Stomach (tissue), 9 donors: ENCODE results near the gene GIPC2. TPM values are rescaled to one million over a fixed set of nuclear protein-coding genes. Genes with fewer than 3 reads are reported as not detected.
"Not testable (repeated sequence)": the region's sequence is repeated elsewhere in the genome, so short reads cannot be mapped to it uniquely, and the experiment has no call there.

ENCODE experiments used
- DNase-seq, 2 donors: peaks; one replicate each; pipeline versions ENCODE4 v3.0.0 to v3.0.0-alpha.2; 2013 to 2019
- H3K27ac ChIP-seq, 5 donors: fragments of 200-600 bp in 4 of 5; sonication (generic) in 4 of 5; one replicate each; pipeline ENCODE4 v1.5.1; 2013 to 2019; ENCODE audit warnings: mild to moderate bottlenecking in 1 of 5, moderate library complexity in 1 of 5
- H3K27me3 ChIP-seq, 3 donors: fragments of 200-600 bp; sonication (generic); one replicate each; pipeline ENCODE4 v1.5.1; 2017 to 2019; ENCODE audit warnings: mixed run types in 1 of 3
- H3K36me3 ChIP-seq, 4 donors: fragments of 200-600 bp; sonication (generic); 1 replicate in 3 of 4; 2 replicates in 1 of 4; pipeline ENCODE4 v1.5.1; 2016 to 2019
- H3K4me1 ChIP-seq, 4 donors: fragments of 200-600 bp; sonication (generic); one replicate each; pipeline ENCODE4 v1.5.1; 2016 to 2019
- H3K4me3 ChIP-seq, 4 donors: fragments of 200-600 bp; sonication (generic) in 3 of 4; one replicate each; pipeline ENCODE4 v1.5.1; 2016 to 2019; ENCODE audit warnings: mild to moderate bottlenecking in 1 of 4
- H3K9me3 ChIP-seq, 4 donors: fragments of 200-600 bp; sonication (generic); one replicate each; pipeline ENCODE4 v1.5.1; 2016 to 2019
- EP300 ChIP-seq: sonication (generic); formaldehyde crosslinking; IDR thresholded peaks from one replicate; pipeline ENCODE4 v1.6.1; 2017; ENCODE audit warnings: antibody characterized with exemption
- POLR2A ChIP-seq, 4 donors: fragments of 450-650 bp; IDR thresholded peaks; one replicate each; pipeline ENCODE4 v1.6.1; 2016; ENCODE audit warnings: antibody characterized with exemption in 4 of 4, control low read depth in 2 of 4, mild to moderate bottlenecking in 1 of 4, moderate library complexity in 1 of 4
- POLR2AphosphoS5 ChIP-seq, 3 donors: sonication (generic); formaldehyde crosslinking; IDR thresholded peaks; one replicate each; pipeline ENCODE4 v1.6.1; 2016; ENCODE audit warnings: antibody characterized with exemption in 3 of 3
- WGBS, 5 donors: extraction: QIAGEN DNeasy Blood & Tissue Kit in 3 of 5; methylation state at CpG; one replicate each; pipeline versions ENCODE4 v1.1.5 to v1.1.7; 2013 to 2018; 5-methylcytosine and 5-hydroxymethylcytosine counted together
- intact Hi-C: fragments of 100-400 bp; cut with DNase I; formaldehyde crosslinking; loops from one replicate; pipeline ENCODE4 v1.15.1; 2023; ENCODE audit warnings: low total_unique reads
- polyA plus RNA-seq, 3 donors: library from polyadenylated mRNA; stranded (reverse); fragments of 200-250 nt; gene quantifications; one replicate each; pipeline ENCODE4 v1.2.3, GENCODE V29; 2013
- total RNA-seq, 5 donors: library from RNA; depleted of rRNA; stranded (reverse); fragments of >200 nt; gene quantifications; one replicate each; pipeline versions ENCODE4 v1.1.0 to v1.2.3, GENCODE V29; 2014 to 2016
- TF ChIP-seq, protein P1 (sequence below), 7 experiments: fragments of 450-650 bp in 4 of 7; fragments of 200-600 bp in 3 of 7; sonication (generic) in 3 of 7; IDR thresholded peaks; one replicate each; pipeline ENCODE4 v1.5.1; 2016 to 2019; ENCODE audit warnings: antibody characterized with exemption in 7 of 7, control low read depth in 2 of 7, mild to moderate bottlenecking in 1 of 7
- donor health status: healthy with polysubstance abuse.
- donor health status: Bipolar disorder and iron deficiency.
- donor health status: healthy.

GIPC2 gene
- total and polyA plus RNA-seq, 8 donors, result 2.3 to 23.8 (median 5.2) TPM

- H3K36me3 ChIP-seq, result no peaks in the 10 kb centered on the region
- intact Hi-C loops, result no loop called here
- H3K27me3 ChIP-seq, result no peaks in the 10 kb centered on the region
- TF ChIP-seq POLR2AphosphoS5 (IDR thresholded peaks at IDR 0.05), result no peak
- TF ChIP-seq POLR2A (IDR thresholded peaks at IDR 0.05), result no peak
- TF ChIP-seq, protein P1, sequence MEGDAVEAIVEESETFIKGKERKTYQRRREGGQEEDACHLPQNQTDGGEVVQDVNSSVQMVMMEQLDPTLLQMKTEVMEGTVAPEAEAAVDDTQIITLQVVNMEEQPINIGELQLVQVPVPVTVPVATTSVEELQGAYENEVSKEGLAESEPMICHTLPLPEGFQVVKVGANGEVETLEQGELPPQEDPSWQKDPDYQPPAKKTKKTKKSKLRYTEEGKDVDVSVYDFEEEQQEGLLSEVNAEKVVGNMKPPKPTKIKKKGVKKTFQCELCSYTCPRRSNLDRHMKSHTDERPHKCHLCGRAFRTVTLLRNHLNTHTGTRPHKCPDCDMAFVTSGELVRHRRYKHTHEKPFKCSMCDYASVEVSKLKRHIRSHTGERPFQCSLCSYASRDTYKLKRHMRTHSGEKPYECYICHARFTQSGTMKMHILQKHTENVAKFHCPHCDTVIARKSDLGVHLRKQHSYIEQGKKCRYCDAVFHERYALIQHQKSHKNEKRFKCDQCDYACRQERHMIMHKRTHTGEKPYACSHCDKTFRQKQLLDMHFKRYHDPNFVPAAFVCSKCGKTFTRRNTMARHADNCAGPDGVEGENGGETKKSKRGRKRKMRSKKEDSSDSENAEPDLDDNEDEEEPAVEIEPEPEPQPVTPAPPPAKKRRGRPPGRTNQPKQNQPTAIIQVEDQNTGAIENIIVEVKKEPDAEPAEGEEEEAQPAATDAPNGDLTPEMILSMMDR (IDR thresholded peaks at IDR 0.05), result no peak
- no peak for TF ChIP-seq EP300
- no peaks in the 10 kb centered on the region for H3K4me1 ChIP-seq
- WGBS, 5 donors, result 54 to 60% (median 60%) methylated on average over 2 of the region's 2 CpGs
- H3K4me3 ChIP-seq, result no peak overlapping the region
- H3K9me3 ChIP-seq, result no peaks in the 10 kb centered on the region
- no peak for DNase-seq
- no peak overlapping the region for H3K27ac ChIP-seq
Measured at GRCh38 chr1:78061825-78062523, 16.2 kb downstream of the GIPC2 start.

GRCh38 chr1:78064886-78065285, 19.1 kb downstream of the GIPC2 start:
- 83 to 100% (median 97%) methylated on average over 2 of the region's 2 CpGs for WGBS, 5 donors
- H3K4me3 ChIP-seq, H3K27me3 ChIP-seq, DNase-seq, intact Hi-C loops, H3K9me3 ChIP-seq, H3K4me1 ChIP-seq, H3K27ac ChIP-seq, H3K36me3 ChIP-seq: not testable (repeated sequence)

GRCh38 chr1:78068681-78069283, 23.0 kb downstream of the GIPC2 start:
- no peaks in the 10 kb centered on the region for H3K36me3 ChIP-seq
- WGBS, 5 donors, result 31 to 51% (median 46%) methylated on average over 3 of the region's 3 CpGs
- intact Hi-C loops, result no loop called here
- peak in 1 of 2 donors; percentile 28 for DNase-seq
- no peak overlapping the region for H3K4me3 ChIP-seq
- no peak overlapping the region for H3K27ac ChIP-seq
- no peaks in the 10 kb centered on the region for H3K9me3 ChIP-seq
- H3K4me1 ChIP-seq, result peaks cover 0 to 19% (median 2%) of the 10 kb centered on the region in 4 donors
- H3K27me3 ChIP-seq, result no peaks in the 10 kb centered on the region
- no peak for TF ChIP-seq POLR2AphosphoS5 (IDR thresholded peaks at IDR 0.05)
- no peak for TF ChIP-seq POLR2A (IDR thresholded peaks at IDR 0.05)
- TF ChIP-seq, protein P1 (IDR thresholded peaks at IDR 0.05), result no peak
- no peak for TF ChIP-seq EP300

DNA sequence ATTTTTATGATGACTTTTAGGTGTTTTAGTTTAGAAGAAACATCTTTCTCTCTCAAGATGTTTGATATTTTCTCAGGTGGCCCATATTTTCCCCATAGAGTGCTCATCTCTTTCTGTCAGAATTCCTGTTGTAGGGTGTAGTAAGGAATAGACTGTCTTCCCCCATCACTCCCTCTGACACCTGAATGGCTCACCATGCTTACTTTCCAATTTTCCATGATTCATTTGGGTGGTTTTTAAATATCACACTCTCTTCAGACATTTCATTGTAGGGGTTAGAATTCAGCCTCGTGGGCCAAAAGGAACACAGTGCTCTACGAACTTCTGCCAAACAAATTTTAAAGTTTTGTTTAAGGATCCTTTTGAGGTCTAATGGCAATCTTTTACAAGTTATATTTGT, 24.0 kb downstream of the GIPC2 start:
- 60 to 85% (median 76%) methylated on average over 2 of the region's 2 CpGs for WGBS, 5 donors
- intact Hi-C loops, result no loop called here
- DNase-seq, result no peak
- Histone ChIP-seq H3K9me3 (no peaks in the 10 kb centered on the region), H3K36me3 (no peaks in the 10 kb centered on the region), H3K4me1 (peaks cover 0 to 19% (median 2%) of the 10 kb centered on the region in 4 donors), H3K27ac (no peak overlapping the region), H3K27me3 (no peaks in the 10 kb centered on the region), H3K4me3 (no peak overlapping the region)
- TF ChIP-seq POLR2A (IDR thresholded peaks at IDR 0.05), result no peak

DNA sequence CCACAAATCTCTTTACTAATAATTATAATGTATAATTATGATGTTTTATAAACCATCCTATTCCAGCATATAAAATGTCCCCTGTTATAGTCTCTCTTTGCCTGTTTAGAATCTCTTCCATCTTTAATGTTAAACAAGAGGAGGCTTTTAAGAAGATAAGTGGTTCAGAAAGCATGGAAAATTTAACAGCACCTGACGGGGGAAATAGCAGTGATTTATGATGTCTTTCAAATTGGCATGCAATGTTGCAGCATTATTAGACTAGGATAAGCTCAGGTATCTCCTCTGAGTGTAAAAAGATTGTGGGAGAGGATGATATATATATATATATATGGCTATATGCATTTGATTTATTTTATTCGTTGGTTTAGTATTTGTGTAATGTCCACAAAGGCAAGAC, 24.4 kb downstream of the GIPC2 start:
- WGBS, 5 donors, result 54 to 68% (median 62%) methylated on average over 2 of the region's 2 CpGs

More for the DNA sequence above, 24.4 kb downstream of the GIPC2 start:
- no peak for TF ChIP-seq POLR2A (IDR thresholded peaks at IDR 0.05)
- TF ChIP-seq, protein P1 (IDR thresholded peaks at IDR 0.05), result no peak
- peaks cover 0 to 19% (median 2%) of the 10 kb centered on the region in 4 donors for H3K4me1 ChIP-seq
- no peaks in the 10 kb centered on the region for H3K9me3 ChIP-seq
- no peaks in the 10 kb centered on the region for H3K27me3 ChIP-seq
- intact Hi-C loops, result no loop called here
- no peak overlapping the region for H3K27ac ChIP-seq
- DNase-seq, result no peak
- no peaks in the 10 kb centered on the region for H3K36me3 ChIP-seq
- H3K4me3 ChIP-seq, result no peak overlapping the region
